A549 (cell line): ENCODE results near the gene DMPK. TPM values are rescaled to one million over a fixed set of nuclear protein-coding genes. Genes with fewer than 3 reads are reported as not detected.

ENCODE experiments used
- ATAC-seq, 2 experiments: fragments of 200-7000 bp in 1 of 2; fragments of >200 bp in 1 of 2; cut with Nextera tagmentation in 1 of 2; cut with Tn5 transposase in 1 of 2; 3 replicates each; pipeline versions ENCODE4 v1.8.0 to v1.9.1; 2018 to 2020; ENCODE audit warnings: mild to moderate bottlenecking in 1 of 2, moderate library complexity in 1 of 2
- CTCF ChIA-PET: fragments of 300-600 bp; sonication (Branson Sonifier 250); formaldehyde crosslinking; extraction: SDS; loops from one replicate; lab custom pipeline; 2021; ENCODE audit warnings: antibody characterized with exemption, inconsistent platforms; lab: Yijun Ruan, JAX
- POLR2A ChIA-PET: fragments of 350-600 bp; formaldehyde crosslinking; extraction: SDS; loops from one replicate; lab custom pipeline; 2021; ENCODE audit warnings: antibody characterized with exemption, inconsistent platforms; lab: Yijun Ruan, JAX
- DNase-seq, 2 experiments: peaks; one replicate each; pipeline versions ENCODE4 v3.0.0 to v3.0.0-alpha.2; 2011 to 2016; ENCODE audit warnings: low read depth in 1 of 2, low spot score in 1 of 2
- FAIRE-seq: peaks from 2 replicates; lab custom pipeline; 2011; peaks lifted over from hg19 to GRCh38; lab: Jason Lieb, UNC
- H3K27ac ChIP-seq, 2 experiments: fragments of >200 bp; sonication (Bioruptor Twin); formaldehyde crosslinking; 3 replicates each; pipeline ENCODE4 v1.5.1; 2016 to 2017
- H3K4me1 ChIP-seq: fragments of >200 bp; sonication (Bioruptor Twin); formaldehyde crosslinking; 3 replicates; pipeline ENCODE4 v1.6.1; 2016
- H3K4me2 ChIP-seq: fragments of >200 bp; sonication (Bioruptor Twin); formaldehyde crosslinking; 3 replicates; pipeline ENCODE4 v1.6.1; 2016
- H3K4me3 ChIP-seq: fragments of >200 bp; sonication (Bioruptor Twin); formaldehyde crosslinking; 3 replicates; pipeline ENCODE4 v1.5.1; 2016
- H3K9me3 ChIP-seq: fragments of >200 bp; sonication (Bioruptor Twin); formaldehyde crosslinking; 3 replicates; pipeline ENCODE4 v1.6.1; 2016
- BHLHE40 ChIP-seq: IDR thresholded peaks from 2 replicates; pipeline ENCODE4 v1.6.1; 2012; ENCODE audit warnings: low read depth, low read length, inconsistent platforms
- CBX2 ChIP-seq: fragments of 200-600 bp; sonication (generic); IDR thresholded peaks from 2 replicates; pipeline ENCODE4 v1.6.1; 2016; ENCODE audit warnings: low read depth, mild to moderate bottlenecking, borderline replicate concordance
- CBX8 ChIP-seq: fragments of 200-600 bp; sonication (generic); IDR thresholded peaks from 2 replicates; pipeline ENCODE4 v1.6.1; 2016
- CEBPB ChIP-seq, 2 experiments: fragments of >200 bp in 1 of 2; sonication (Bioruptor Twin) in 1 of 2; formaldehyde crosslinking in 1 of 2; IDR thresholded peaks; 2 replicates each; pipeline ENCODE4 v1.6.1; 2012 to 2016
- CHD2 ChIP-seq: fragments of 150-350 bp; IDR thresholded peaks from 2 replicates; pipeline ENCODE4 v1.6.1; 2014; ENCODE audit warnings: low read length; ENCODE audit not compliant: partially characterized antibody
- EHF ChIP-seq: fragments of 250-450 bp; sonication (Bioruptor Pico); IDR thresholded peaks from 2 replicates; pipeline ENCODE4 v1.5.0; 2020; ENCODE audit warnings: mild to moderate bottlenecking
- EHMT2 ChIP-seq: fragments of 200-600 bp; sonication (generic); IDR thresholded peaks from 2 replicates; pipeline ENCODE4 v1.6.1; 2016; ENCODE audit warnings: antibody characterized with exemption, low read depth, mild to moderate bottlenecking, moderate library complexity
- EP300 ChIP-seq, 2 experiments: fragments of >200 bp; sonication (Bioruptor Twin); formaldehyde crosslinking; IDR thresholded peaks; 2 replicates in 1 of 2; 3 replicates in 1 of 2; pipeline ENCODE4 v1.6.1; 2016 to 2017
- HDAC2 ChIP-seq: fragments of 200-600 bp; sonication (generic); IDR thresholded peaks from 2 replicates; pipeline ENCODE4 v1.6.1; 2016
- HEYL ChIP-seq: fragments of 250-450 bp; sonication (Bioruptor Pico); IDR thresholded peaks from 2 replicates; pipeline ENCODE4 v1.8.0; 2021; ENCODE audit warnings: mild to moderate bottlenecking, moderate library complexity
- HOXA7 ChIP-seq: fragments of 250-450 bp; sonication (Bioruptor Pico); IDR thresholded peaks from 2 replicates; pipeline ENCODE4 v1.5.0; 2020; ENCODE audit warnings: mild to moderate bottlenecking, moderate library complexity
- JUNB ChIP-seq: fragments of >200 bp; sonication (Bioruptor Twin); formaldehyde crosslinking; IDR thresholded peaks from 2 replicates; pipeline ENCODE4 v1.6.1; 2016
- KDM1A ChIP-seq: fragments of 200-600 bp; sonication (generic); IDR thresholded peaks from 2 replicates; pipeline ENCODE4 v1.6.1; 2016; ENCODE audit warnings: low read depth, mild to moderate bottlenecking
- KDM5A ChIP-seq: fragments of 200-600 bp; sonication (generic); IDR thresholded peaks from 2 replicates; pipeline ENCODE4 v1.6.1; 2016; ENCODE audit warnings: antibody characterized with exemption, mild to moderate bottlenecking
- MAFK ChIP-seq: fragments of 450-650 bp; IDR thresholded peaks from 2 replicates; pipeline ENCODE4 v1.6.1; 2014; ENCODE audit not compliant: partially characterized antibody
- NFE2L2 ChIP-seq: fragments of 150-350 bp; conservative IDR thresholded peaks from 2 replicates; pipeline ENCODE4 v1.6.1; 2014; ENCODE audit warnings: low read length
- NPAS2 ChIP-seq: fragments of 250-450 bp; sonication (Bioruptor Pico); IDR thresholded peaks from 2 replicates; pipeline ENCODE4 v1.8.0; 2022; ENCODE audit warnings: mild to moderate bottlenecking, moderate library complexity, borderline replicate concordance
- NR3C1 ChIP-seq: fragments of >200 bp; sonication (Bioruptor Twin); formaldehyde crosslinking; IDR thresholded peaks from 3 replicates; pipeline ENCODE4 v1.6.1; 2017
- PHF8 ChIP-seq: fragments of 200-600 bp; sonication (generic); IDR thresholded peaks from 2 replicates; pipeline ENCODE4 v1.6.1; 2016; ENCODE audit warnings: low read depth, mild to moderate bottlenecking, antibody characterized with exemption, moderate library complexity, borderline replicate concordance
- RFX5 ChIP-seq: fragments of 450-650 bp; IDR thresholded peaks from 2 replicates; pipeline ENCODE4 v1.7.1; 2014; ENCODE audit warnings: antibody characterized with exemption, mild to moderate bottlenecking, moderate library complexity
- RNF2 ChIP-seq: fragments of 200-600 bp; sonication (generic); IDR thresholded peaks from 2 replicates; pipeline ENCODE4 v1.6.1; 2016; ENCODE audit warnings: low read depth, mild to moderate bottlenecking, antibody characterized with exemption, moderate library complexity, borderline replicate concordance
- SREBF2 ChIP-seq: fragments of 450-650 bp; IDR thresholded peaks from 2 replicates; pipeline ENCODE4 v1.6.1; 2014; ENCODE audit warnings: mild to moderate bottlenecking, moderate library complexity
- TFCP2L1 ChIP-seq: fragments of 250-450 bp; sonication (Bioruptor Pico); IDR thresholded peaks from 2 replicates; pipeline ENCODE4 v1.5.0; 2021; ENCODE audit warnings: mild to moderate bottlenecking
- TP53 ChIP-seq: fragments of 250-450 bp; sonication (Bioruptor Pico); IDR thresholded peaks from 2 replicates; pipeline ENCODE4 v1.5.0; 2021; ENCODE audit warnings: mild to moderate bottlenecking, moderate library complexity
- ZFP36 ChIP-seq: fragments of 450-650 bp; IDR thresholded peaks from 2 replicates; pipeline ENCODE4 v1.6.1; 2014; ENCODE audit warnings: borderline replicate concordance; ENCODE audit not compliant: partially characterized antibody
- ZNF302 ChIP-seq: fragments of 250-450 bp; sonication (Bioruptor Pico); IDR thresholded peaks from 2 replicates; pipeline ENCODE4 v1.9.0; 2021; ENCODE audit warnings: inconsistent platforms, mild to moderate bottlenecking, moderate library complexity
- ZSCAN20 ChIP-seq: fragments of 250-450 bp; sonication (Bioruptor Pico); IDR thresholded peaks from 2 replicates; pipeline ENCODE4 v1.8.0; 2022; ENCODE audit warnings: mild to moderate bottlenecking, moderate library complexity
- WGBS: methylation state at CpG from one replicate; pipeline ENCODE4 v1.1.6; 2017; ENCODE audit errors: missing lambda C conversion rate; 5-methylcytosine and 5-hydroxymethylcytosine counted together
- polyA plus RNA-seq, 4 experiments: library from polyadenylated mRNA; depleted of rRNA in 3 of 4; stranded (reverse); fragments of >200 nt; fragmentation: RNase III in 1 of 4; extraction: RNeasy Plus Mini Kit Qiagen cat#74134 plus additional on column Dnase treatment in 1 of 4; gene quantifications; 2 replicates in 3 of 4; 3 replicates in 1 of 4; pipeline ENCODE4 v1.2.3, GENCODE V29; 2011 to 2017
- TF ChIP-seq, protein P1 (sequence below): IDR thresholded peaks from 2 replicates; pipeline ENCODE4 v1.6.1; 2012; ENCODE audit warnings: low read depth, borderline replicate concordance

Gene DMPK
- polyA plus RNA-seq, 2 of the 4 experiments (the other 2 are of a cell fraction), result 21.6 to 56.6 TPM

DNA sequence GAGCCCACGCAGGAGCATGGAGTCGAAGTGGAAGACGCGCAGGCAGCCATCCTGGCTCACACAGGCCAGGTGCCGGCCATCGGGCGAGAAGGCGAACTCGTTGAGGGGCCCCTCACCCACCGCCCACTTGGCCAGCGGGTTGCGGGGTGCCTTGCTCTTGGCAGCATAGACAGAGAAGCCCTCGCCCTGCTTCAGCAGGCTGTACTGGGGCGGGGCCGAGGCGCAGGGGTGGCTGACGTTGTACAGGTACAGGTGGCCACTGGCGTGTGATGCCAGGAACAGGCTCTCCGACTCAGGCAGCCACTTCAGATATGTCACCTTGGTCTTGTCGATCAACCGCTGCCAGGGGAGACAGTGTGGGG lies 4.2 kb upstream of the DMPK start:
- TF ChIP-seq JUNB, result no peak
- no peak for TF ChIP-seq HOXA7 (CRISPR knock-in tag)
- no peak for TF ChIP-seq ZFP36
- TF ChIP-seq HEYL (CRISPR knock-in tag), result no peak
- TF ChIP-seq CBX8, result no peak
- no peak for TF ChIP-seq KDM1A
- TF ChIP-seq HDAC2, result no peak
- no peak for TF ChIP-seq ZNF302
- no peak for TF ChIP-seq NR3C1
- TF ChIP-seq NPAS2 (CRISPR knock-in tag), result no peak
- no peak for TF ChIP-seq BHLHE40
- DNase-seq, result no peak
- Histone ChIP-seq H3K9me3 (no peaks in the 10 kb centered on the region), H3K4me1 (peaks cover 40% of the 10 kb centered on the region), H3K4me2 (no peak overlapping the region), H3K4me3 (no peak overlapping the region), H3K27ac (no peak overlapping the region)
- CTCF ChIA-PET, result interaction anchor here (62.0 to 74.3 kb wide), 2 partner anchors 2 to 22 kb away, joined by 2204 read pairs; partner anchors contain the start of genes DMPK, DMWD, RSPH6A and SIX5
- no peak for FAIRE-seq
- no peak for ATAC-seq
- WGBS, result 93% methylated on average over 13 of the region's 21 CpGs
- POLR2A ChIA-PET, result no interaction called here

- no peak overlapping the region for H3K4me3 ChIP-seq
- CTCF ChIA-PET, result interaction anchor here (62.0 to 74.3 kb wide), 2 partner anchors 1 to 22 kb away, joined by 2204 read pairs; partner anchors contain the start of genes DMPK, DMWD, RSPH6A and SIX5
- ATAC-seq (no peak), FAIRE-seq (no peak), DNase-seq (no peak)
- H3K4me2 ChIP-seq, result no peak overlapping the region
- WGBS, result 92% methylated on average over 49 of the region's 57 CpGs
- no peaks in the 10 kb centered on the region for H3K9me3 ChIP-seq
- H3K4me1 ChIP-seq, result peaks cover 40% of the 10 kb centered on the region
- no peak overlapping the region for H3K27ac ChIP-seq
- POLR2A ChIA-PET, result interaction anchor here (0.9 kb wide), 1 partner anchor 16 kb away, joined by 3 read pairs; no protein-coding TSS in a partner anchor
- TF ChIP-seq KDM1A (no peak), RFX5 (no peak), NFE2L2 (no peak), TP53 (CRISPR knock-in tag) (no peak), CBX2 (no peak), KDM5A (no peak), CHD2 (no peak), RNF2 (no peak), BHLHE40 (no peak), EP300 (IDR thresholded peaks at IDR 0.05) (no peak), EHMT2 (no peak), ZSCAN20 (CRISPR knock-in tag) (no peak), PHF8 (no peak), NPAS2 (CRISPR knock-in tag) (no peak), SREBF2 (no peak), EHF (CRISPR knock-in tag) (no peak), CEBPB (IDR thresholded peaks at IDR 0.05) (no peak), TFCP2L1 (no peak), MAFK (no peak)
- TF ChIP-seq, protein P1, sequence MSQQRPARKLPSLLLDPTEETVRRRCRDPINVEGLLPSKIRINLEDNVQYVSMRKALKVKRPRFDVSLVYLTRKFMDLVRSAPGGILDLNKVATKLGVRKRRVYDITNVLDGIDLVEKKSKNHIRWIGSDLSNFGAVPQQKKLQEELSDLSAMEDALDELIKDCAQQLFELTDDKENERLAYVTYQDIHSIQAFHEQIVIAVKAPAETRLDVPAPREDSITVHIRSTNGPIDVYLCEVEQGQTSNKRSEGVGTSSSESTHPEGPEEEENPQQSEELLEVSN, result no peak
Measured at GRCh38 chr19:45785781-45786532, 3.7 kb upstream of the DMPK start.
